ENCODE results near the gene TMTC2.

The TMTC2 gene

GRCh38 chr12:82961835-82962234 is 275.1 kb downstream of the TMTC2 start:
- no peak overlapping the region for H3K4me3 ChIP-seq (ENCODE audit: low read depth, low read length)
- H3K27me3 ChIP-seq (ENCODE audit: insufficient read depth, low read depth, severe bottlenecking) = no peaks in the 10 kb centered on the region
- DNase-seq = no peak
- TF ChIP-seq, protein P1, sequence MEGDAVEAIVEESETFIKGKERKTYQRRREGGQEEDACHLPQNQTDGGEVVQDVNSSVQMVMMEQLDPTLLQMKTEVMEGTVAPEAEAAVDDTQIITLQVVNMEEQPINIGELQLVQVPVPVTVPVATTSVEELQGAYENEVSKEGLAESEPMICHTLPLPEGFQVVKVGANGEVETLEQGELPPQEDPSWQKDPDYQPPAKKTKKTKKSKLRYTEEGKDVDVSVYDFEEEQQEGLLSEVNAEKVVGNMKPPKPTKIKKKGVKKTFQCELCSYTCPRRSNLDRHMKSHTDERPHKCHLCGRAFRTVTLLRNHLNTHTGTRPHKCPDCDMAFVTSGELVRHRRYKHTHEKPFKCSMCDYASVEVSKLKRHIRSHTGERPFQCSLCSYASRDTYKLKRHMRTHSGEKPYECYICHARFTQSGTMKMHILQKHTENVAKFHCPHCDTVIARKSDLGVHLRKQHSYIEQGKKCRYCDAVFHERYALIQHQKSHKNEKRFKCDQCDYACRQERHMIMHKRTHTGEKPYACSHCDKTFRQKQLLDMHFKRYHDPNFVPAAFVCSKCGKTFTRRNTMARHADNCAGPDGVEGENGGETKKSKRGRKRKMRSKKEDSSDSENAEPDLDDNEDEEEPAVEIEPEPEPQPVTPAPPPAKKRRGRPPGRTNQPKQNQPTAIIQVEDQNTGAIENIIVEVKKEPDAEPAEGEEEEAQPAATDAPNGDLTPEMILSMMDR (IDR thresholded peaks at IDR 0.05; ENCODE audit: low read depth, low read length) = no peak
- H3K9me3 ChIP-seq (ENCODE audit: severe bottlenecking) = no peaks in the 10 kb centered on the region
- H3K27ac ChIP-seq = no peak overlapping the region
- no peaks in the 10 kb centered on the region for H3K36me3 ChIP-seq

GRCh38 chr12:82963956-82964355 is 277.2 kb downstream of the TMTC2 start:
- Histone ChIP-seq H3K27ac (no peak overlapping the region), H3K36me3 (no peaks in the 10 kb centered on the region)
- no peak for DNase-seq

GRCh38 chr12:82964446-82964845 is 277.7 kb downstream of the TMTC2 start:
- DNase-seq = no peak
- no peaks in the 10 kb centered on the region for H3K27me3 ChIP-seq (ENCODE audit: insufficient read depth, low read depth, severe bottlenecking)
- TF ChIP-seq, protein P1 (IDR thresholded peaks at IDR 0.05; ENCODE audit: low read depth, low read length) = no peak
- H3K9me3 ChIP-seq (ENCODE audit: severe bottlenecking) = no peaks in the 10 kb centered on the region
- no peak overlapping the region for H3K27ac ChIP-seq
- H3K36me3 ChIP-seq = no peaks in the 10 kb centered on the region
- H3K4me3 ChIP-seq (ENCODE audit: low read depth, low read length) = no peak overlapping the region

More at GRCh38 chr12:82963956-82964355, 277.2 kb downstream of the TMTC2 start:
- no peaks in the 10 kb centered on the region for H3K27me3 ChIP-seq (ENCODE audit: insufficient read depth, low read depth, severe bottlenecking)
- H3K9me3 ChIP-seq (ENCODE audit: severe bottlenecking) = no peaks in the 10 kb centered on the region
- TF ChIP-seq, protein P1 (IDR thresholded peaks at IDR 0.05; ENCODE audit: low read depth, low read length) = no peak
- H3K4me3 ChIP-seq (ENCODE audit: low read depth, low read length) = no peak overlapping the region

GRCh38 chr12:82966001-82966559 is 279.4 kb downstream of the TMTC2 start:
- Histone ChIP-seq H3K4me3 (ENCODE audit: low read depth, low read length) (no peak overlapping the region), H3K27me3 (ENCODE audit: insufficient read depth, low read depth, severe bottlenecking) (no peaks in the 10 kb centered on the region), H3K36me3 (no peaks in the 10 kb centered on the region), H3K27ac (no peak overlapping the region), H3K9me3 (ENCODE audit: severe bottlenecking) (no peaks in the 10 kb centered on the region)
- DNase-seq = no peak
- TF ChIP-seq, protein P1 (IDR thresholded peaks at IDR 0.05; ENCODE audit: low read depth, low read length) = no peak

DNA sequence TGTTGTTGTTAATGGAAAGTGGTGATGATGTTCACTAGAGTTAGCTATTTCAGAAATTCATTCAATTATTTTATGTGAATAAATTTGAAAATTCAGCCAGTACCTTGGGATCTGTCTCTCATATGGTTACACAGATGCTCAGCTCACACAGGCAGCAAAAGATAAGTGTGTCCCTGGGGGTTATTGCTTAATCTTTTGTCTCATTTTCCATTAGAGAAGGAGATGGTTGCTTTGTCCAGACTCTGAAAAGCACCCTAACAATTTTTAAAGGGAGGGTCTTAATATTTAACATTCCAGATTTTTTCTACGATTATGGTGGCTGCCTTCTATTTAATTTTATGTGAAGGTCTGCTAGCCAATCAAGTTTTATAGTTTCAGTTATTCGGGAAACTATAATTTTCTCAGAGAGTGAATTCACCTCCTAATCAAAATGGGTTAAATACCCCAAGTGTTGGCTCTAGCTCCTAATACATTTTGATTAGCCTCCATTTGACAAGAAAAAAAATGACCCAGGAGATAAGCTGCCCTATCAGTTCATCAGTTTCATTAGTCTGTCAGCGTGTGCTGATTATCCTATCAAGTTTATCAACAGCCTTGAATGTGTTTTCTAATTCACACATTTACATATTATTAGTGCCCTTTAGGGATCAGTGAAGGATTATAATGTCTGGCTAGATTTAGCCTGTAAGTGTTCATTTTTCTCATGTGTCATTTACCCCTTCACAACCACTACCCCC is 282.1 kb downstream of the TMTC2 start:
- TF ChIP-seq, protein P1 (IDR thresholded peaks at IDR 0.05; ENCODE audit: low read depth, low read length) = no peak
- Histone ChIP-seq H3K9me3 (ENCODE audit: severe bottlenecking) (no peaks in the 10 kb centered on the region), H3K27me3 (ENCODE audit: insufficient read depth, low read depth, severe bottlenecking) (no peaks in the 10 kb centered on the region), H3K27ac (no peak overlapping the region), H3K36me3 (no peaks in the 10 kb centered on the region), H3K4me3 (ENCODE audit: low read depth, low read length) (no peak overlapping the region)
- DNase-seq = no peak

Data from WERI-Rb-1 (cell line).